ENCODE data around the gene BICDL2. TPM values are rescaled to one million over a fixed set of nuclear protein-coding genes. Genes with fewer than 3 reads are reported as not detected.

Gene BICDL2
- total and polyA plus RNA-seq, 2 of the 8 experiments (the other 6 are each of a cell fraction or from before 2014, with no cell fraction given) = 7.3 to 15.9 TPM

DNA sequence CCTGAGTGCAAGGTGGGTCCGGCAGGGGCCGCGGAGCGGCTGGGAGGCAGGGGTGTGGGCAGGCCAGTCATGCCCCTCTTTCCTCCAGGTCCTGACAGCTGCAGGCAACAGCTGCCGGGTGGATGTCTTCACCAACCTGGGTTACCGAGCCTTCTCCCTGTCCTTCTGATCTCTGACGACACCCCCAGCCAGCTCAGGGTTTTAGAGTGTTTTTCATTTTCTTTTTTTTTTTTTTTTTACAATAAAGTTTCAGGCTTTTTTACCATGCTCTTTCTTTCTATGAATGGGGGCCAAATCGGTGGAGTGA lies 9.3 kb downstream of the BICDL2 start:
- Histone ChIP-seq H2AFZ (ENCODE audit: low read length) (no peak overlapping the region), H2BK12ac (ENCODE audit: low read depth, low read length) (no peak overlapping the region), H4K91ac (replicated peaks; ENCODE audit: insufficient read length, low read length) (no peak overlapping the region), H3K4me2 (ENCODE audit: insufficient read depth in 1 of 2, low read depth in 2 of 2, low read length in 2 of 2) (peak overlapping the region in 1 of 2 experiments; percentile 6; a peak in 1 of 4 replicates), H3K79me1 (ENCODE audit: low read depth, low read length) (no peaks in the 10 kb centered on the region), H2BK15ac (ENCODE audit: low read length) (no peak overlapping the region), H3K23ac (ENCODE audit: insufficient read length) (no peak overlapping the region), H3K9ac (replicated peaks in 1 of 4; ENCODE audit: extremely low read depth in 1 of 4, low read depth in 3 of 4, low read length in 3 of 4) (no peak overlapping the region), H3K9me3 (ENCODE audit: insufficient read depth in 2 of 2, low read depth in 1 of 2, low read length in 1 of 2) (no peaks in the 10 kb centered on the region), H3K18ac (ENCODE audit: extremely low read depth, low read length) (no peak overlapping the region), H3K23me2 (ENCODE audit: low read depth, low read length) (peaks cover 12% of the 10 kb centered on the region; the same call in 1 of the 2 replicates), H3K4me3 (ENCODE audit: extremely low read depth in 1 of 4, insufficient read depth in 2 of 4, low read depth in 3 of 4, low read length in 4 of 4) (no peak overlapping the region), H3K56ac (replicated peaks; ENCODE audit: insufficient read length, low read depth, low read length) (no peak overlapping the region), H3K27me3 (replicated peaks in 1 of 4; ENCODE audit: control insufficient read depth in 3 of 4, extremely low read depth in 1 of 4, insufficient read depth in 3 of 4, low read length in 3 of 4) (no peaks in the 10 kb centered on the region), H3K36me3 (ENCODE audit: control insufficient read depth in 2 of 4, insufficient read depth in 4 of 4, low read length in 3 of 4) (peaks cover 0 to 21% (median 9%) of the 10 kb centered on the region in 4 experiments; a peak in 7 of 8 replicates), H4K5ac (ENCODE audit: insufficient read length, low read depth, low read length) (no peak overlapping the region), H3K4me1 (replicated peaks in 1 of 4; ENCODE audit: control insufficient read depth in 3 of 4, insufficient read depth in 4 of 4, low read length in 3 of 4) (peaks cover 0 to 19% (median 16%) of the 10 kb centered on the region in 4 experiments; a peak in 6 of 7 replicates), H3K14ac (ENCODE audit: insufficient read length) (no peak overlapping the region), H3K79me2 (ENCODE audit: control insufficient read depth in 1 of 2, insufficient read depth in 2 of 2, low read length in 2 of 2) (no peaks in the 10 kb centered on the region), H3K4ac (replicated peaks; ENCODE audit: insufficient read length, low read depth, low read length) (no peak overlapping the region), H3K27ac (ENCODE audit: low read depth, low read length) (no peak overlapping the region), H2BK5ac (ENCODE audit: low read depth, low read length) (no peak overlapping the region), H2BK120ac (replicated peaks; ENCODE audit: low read depth, low read length) (no peak overlapping the region), H4K20me1 (replicated peaks in 1 of 2; ENCODE audit: control insufficient read depth in 1 of 2, insufficient read depth in 2 of 2, low read length in 2 of 2) (peaks cover 10 to 34% of the 10 kb centered on the region in 2 experiments), H2AK5ac (ENCODE audit: low read depth, low read length) (no peak overlapping the region), H2BK20ac (ENCODE audit: low read length) (no peak overlapping the region), H4K8ac (ENCODE audit: extremely low read depth, insufficient read depth, low read length) (no peak overlapping the region)
- WGBS, 2 experiments (ENCODE audit: extremely low coverage in 1 of 2, insufficient coverage in 1 of 2, insufficient read length in 1 of 2, insufficient replicate concordance in 2 of 2, low coverage in 1 of 2, low lambda C conversion rate in 2 of 2, missing lambda C conversion rate in 1 of 2) = 93% methylated on average over 8 of the region's 8 CpGs; no CpG with 5 or more reads in 1 of the 2 experiments
- ChIA-PET POLR2A (ENCODE audit: partially characterized antibody) (interaction anchor here (1.0 to 35.7 kb wide), 14 partner anchors 2 to 107 kb away, joined by 3 to 1808 read pairs (median 8); partner anchors contain the start of genes BICDL2, CLDN6, CLDN9 and HCFC1R1), CTCF (ENCODE audit: partially characterized antibody) (interaction anchor here (0.7 to 23.8 kb wide), 21 partner anchors 8 to 131 kb away, joined by 3 to 639 read pairs (median 4); partner anchors contain the start of genes CLDN6, CLDN9, HCFC1R1 and THOC6)
- DNase-seq (ENCODE audit: low read depth in 1 of 2, low spot score in 2 of 2) (no peak), FAIRE-seq (no peak)
- TF ChIP-seq KDM1A (IDR thresholded peaks at IDR 0.05; ENCODE audit: borderline replicate concordance, low read length) (no peak), ZNF274 (IDR thresholded peaks at IDR 0.05; ENCODE audit: borderline replicate concordance, extremely low read depth, low read length) (no peak), RAD21 (IDR thresholded peaks at IDR 0.05 in 1 of 2, conservative IDR thresholded peaks at IDR 0.05 in 1 of 2; ENCODE audit: low read depth in 2 of 2, low read length in 2 of 2) (no peak), JUND (IDR thresholded peaks at IDR 0.05; ENCODE audit: low read length) (no peak), BACH1 (IDR thresholded peaks at IDR 0.05; ENCODE audit: low read length) (no peak), CBX8 (IDR thresholded peaks at IDR 0.05; ENCODE audit: borderline replicate concordance, low read depth, low read length) (no peak), SP4 (IDR thresholded peaks at IDR 0.05; ENCODE audit: low read length) (no peak)
- TF ChIP-seq, protein P1, sequence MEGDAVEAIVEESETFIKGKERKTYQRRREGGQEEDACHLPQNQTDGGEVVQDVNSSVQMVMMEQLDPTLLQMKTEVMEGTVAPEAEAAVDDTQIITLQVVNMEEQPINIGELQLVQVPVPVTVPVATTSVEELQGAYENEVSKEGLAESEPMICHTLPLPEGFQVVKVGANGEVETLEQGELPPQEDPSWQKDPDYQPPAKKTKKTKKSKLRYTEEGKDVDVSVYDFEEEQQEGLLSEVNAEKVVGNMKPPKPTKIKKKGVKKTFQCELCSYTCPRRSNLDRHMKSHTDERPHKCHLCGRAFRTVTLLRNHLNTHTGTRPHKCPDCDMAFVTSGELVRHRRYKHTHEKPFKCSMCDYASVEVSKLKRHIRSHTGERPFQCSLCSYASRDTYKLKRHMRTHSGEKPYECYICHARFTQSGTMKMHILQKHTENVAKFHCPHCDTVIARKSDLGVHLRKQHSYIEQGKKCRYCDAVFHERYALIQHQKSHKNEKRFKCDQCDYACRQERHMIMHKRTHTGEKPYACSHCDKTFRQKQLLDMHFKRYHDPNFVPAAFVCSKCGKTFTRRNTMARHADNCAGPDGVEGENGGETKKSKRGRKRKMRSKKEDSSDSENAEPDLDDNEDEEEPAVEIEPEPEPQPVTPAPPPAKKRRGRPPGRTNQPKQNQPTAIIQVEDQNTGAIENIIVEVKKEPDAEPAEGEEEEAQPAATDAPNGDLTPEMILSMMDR (IDR thresholded peaks at IDR 0.05; ENCODE audit: control extremely low read depth in 1 of 3, insufficient read depth in 1 of 3, low read depth in 1 of 3, low read length in 3 of 3) = no peak
- TF ChIP-seq, protein P2, sequence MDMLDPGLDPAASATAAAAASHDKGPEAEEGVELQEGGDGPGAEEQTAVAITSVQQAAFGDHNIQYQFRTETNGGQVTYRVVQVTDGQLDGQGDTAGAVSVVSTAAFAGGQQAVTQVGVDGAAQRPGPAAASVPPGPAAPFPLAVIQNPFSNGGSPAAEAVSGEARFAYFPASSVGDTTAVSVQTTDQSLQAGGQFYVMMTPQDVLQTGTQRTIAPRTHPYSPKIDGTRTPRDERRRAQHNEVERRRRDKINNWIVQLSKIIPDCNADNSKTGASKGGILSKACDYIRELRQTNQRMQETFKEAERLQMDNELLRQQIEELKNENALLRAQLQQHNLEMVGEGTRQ (IDR thresholded peaks at IDR 0.05; ENCODE audit: low read length) = no peak

Measured in H1 (cell line).